HG03565 (cell line): ENCODE results near the gene FOXL1.

Experiments used
- ATAC-seq: cut with Tn5 transposase; IDR thresholded peaks from one replicate; pipeline ENCODE4 v1.9.1; 2021; ENCODE audit warnings: mild to moderate bottlenecking, moderate library complexity; ENCODE audit not compliant: unreplicated experiment

FOXL1 gene

GRCh38 chr16:86602521-86602920 is 24.2 kb downstream of the FOXL1 start:
- ATAC-seq, result no peak

DNA sequence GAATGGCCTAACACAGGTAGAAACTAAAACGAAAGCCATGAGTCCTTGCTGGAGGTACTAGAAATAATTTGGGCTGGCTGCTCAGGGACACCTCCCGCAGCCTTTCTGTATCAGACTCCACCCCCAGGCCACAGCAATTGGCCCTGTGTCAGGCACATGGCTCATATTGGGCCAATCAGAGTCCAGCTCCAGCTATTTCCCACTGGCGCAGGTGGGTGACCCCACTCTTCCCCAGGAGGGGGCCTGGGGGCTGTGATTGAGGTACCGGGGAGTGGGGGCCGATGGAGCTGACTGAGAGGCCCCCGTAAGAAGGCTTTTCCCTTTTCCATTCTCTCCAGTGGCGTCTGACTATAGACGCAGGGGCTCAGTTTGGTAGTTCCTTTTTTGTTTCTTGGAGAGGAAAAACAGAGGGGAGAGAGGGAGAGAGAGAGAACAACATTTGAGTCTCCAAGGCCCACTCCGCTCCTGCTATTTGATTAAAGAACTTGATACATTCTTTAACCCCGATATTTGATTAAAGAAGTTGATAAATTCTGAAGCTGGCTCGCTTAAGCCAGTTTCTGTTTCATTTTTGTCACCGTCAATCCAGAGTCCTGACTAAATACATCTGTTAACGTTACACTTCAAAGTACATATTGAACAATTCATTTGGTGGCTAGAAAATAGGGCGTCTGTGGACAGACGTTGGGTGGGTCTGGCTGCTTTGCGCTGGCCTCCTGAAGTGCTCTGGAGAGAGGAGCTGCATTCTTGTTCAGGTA is 26.3 kb downstream of the FOXL1 start:
- ATAC-seq, result no peak

- ATAC-seq, result no peak
Observed at GRCh38 chr16:86605950-86606349, 27.6 kb downstream of the FOXL1 start.

DNA sequence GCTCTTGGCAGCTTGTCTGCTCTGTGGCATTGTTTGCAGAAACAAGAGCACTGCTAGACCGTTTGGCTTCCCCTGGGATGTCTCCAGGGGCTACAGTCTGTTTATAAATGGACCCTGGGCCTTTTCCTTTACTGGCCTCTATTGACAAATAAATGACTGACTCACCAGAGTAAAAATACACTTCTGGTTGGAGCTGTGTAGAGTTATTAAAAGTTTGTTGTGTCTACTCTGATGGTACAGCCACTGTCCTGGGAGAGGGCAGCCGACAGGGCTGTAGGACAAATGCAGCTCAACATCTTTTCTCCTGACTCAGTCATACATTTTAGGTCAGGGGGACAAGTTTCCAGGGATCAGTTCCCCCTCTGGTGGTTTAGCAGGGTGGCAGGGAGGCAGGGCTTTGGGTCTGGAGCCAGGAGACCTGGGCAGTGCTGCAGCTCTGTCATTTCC is 30.0 kb downstream of the FOXL1 start:
- ATAC-seq, result no peak

- ATAC-seq, result no peak
Observed at GRCh38 chr16:86609115-86609514, 30.8 kb downstream of the FOXL1 start.

GRCh38 chr16:86609661-86610060 is 31.3 kb downstream of the FOXL1 start:
- ATAC-seq, result no peak

DNA sequence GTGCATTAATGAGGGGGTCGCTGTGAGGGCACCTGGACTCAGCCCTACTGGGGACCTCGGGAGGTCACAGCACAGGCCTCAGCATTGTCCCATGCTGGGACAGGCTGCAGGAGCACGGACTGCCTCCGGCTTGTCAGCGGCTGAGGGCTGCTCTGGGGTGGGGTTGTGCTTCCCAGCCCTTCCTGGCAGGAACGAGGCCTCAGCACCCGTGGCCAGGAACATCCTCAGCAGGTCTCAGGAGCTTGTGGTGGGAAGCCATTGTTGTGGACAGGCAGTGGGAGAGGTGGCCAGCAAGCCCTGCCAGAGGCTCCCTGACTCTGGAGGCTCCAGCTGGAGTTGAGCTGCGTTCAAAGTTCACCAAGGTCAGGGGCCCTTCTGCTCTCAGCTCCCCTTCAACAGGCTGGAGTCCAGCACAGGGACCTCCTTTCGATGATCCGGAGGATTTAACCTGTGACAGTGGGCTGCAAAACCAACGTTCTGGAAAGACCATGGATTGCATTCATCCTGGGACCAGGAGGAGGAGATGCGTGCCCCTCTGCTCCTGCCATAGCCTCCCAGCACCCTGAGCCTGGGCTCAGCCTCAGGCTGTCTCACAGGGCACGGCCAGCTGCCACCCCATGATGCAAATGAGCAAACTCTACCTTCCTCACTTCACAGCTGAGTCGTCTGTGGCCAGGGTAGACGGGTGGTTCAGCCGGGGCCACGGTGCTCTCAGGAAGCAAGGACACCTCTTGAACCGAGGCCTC is 32.6 kb downstream of the FOXL1 start:
- ATAC-seq, result no peak

DNA sequence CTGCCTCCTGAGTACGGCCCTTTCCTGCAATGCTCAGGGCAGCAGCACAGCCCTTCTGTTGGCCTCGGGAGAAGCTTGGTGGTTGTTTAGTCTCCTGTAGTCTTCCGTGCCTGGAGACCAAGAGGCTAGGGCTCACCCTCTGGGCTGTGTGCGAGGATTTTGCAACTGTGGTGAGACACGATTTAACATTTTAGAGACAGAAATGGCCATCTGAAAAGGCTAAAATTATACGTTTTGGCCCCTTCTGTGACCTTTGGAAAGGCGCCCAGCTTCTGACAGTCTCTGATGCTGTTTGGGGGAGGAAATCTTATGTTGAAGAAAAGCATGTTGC is 33.1 kb downstream of the FOXL1 start:
- ATAC-seq, result no peak

DNA sequence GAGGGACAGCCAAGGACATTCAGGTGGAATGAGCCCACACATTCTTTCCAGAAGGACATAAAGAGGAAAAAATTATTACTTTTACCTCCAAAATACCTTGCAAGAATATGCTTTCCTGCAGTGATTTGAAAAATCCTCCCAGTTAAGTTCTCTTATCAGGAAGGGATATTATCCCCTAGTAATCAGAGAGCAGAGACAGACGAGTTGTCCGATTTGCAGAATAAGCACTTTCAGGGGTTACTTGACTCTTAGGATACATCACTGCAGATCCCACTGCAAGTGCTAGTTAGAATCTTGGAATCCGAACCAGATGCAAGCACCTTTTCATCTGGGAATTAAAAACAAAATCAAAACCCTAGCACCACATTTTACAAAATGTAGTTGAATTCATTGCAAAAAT is 33.6 kb downstream of the FOXL1 start:
- ATAC-seq, result no peak

DNA sequence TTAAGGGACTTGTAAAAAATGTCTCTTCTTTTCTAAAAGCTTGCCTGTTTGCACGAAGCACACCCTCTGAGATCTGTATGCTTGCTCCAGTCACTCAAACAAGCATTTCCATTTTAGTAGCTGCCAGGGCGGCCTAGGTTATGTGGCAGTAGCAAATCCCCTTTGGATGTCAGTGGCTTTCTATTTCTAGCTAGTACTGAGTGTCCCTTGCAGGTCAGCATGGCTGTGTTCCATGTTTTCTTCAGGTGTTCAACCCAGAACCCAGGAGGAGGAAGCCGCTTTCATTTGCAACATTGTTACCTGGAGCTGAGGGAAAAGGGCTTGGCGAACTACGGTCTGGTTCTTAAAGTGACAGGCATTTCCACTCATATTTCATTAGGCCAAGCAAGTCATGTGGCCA is 36.4 kb downstream of the FOXL1 start:
- ATAC-seq, result no peak

DNA sequence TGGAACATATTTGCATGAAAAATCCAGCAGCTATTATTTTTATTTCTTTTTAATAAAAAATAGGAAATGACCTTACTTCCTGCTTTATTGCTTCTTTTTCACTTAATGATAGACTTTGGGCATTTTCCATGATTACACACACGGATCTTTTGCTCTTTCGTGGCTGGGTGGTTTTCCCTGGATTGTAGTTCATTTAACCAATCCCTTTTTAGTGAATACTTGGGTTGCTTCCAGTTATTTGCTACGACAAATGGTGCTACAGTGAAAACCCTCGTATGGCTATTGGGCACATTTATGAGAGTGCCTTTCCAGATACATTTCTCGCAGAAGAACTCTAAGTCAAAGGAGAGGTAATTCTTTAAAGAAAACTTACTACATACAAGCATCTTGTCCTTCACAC is 38.6 kb downstream of the FOXL1 start:
- no peak for ATAC-seq

DNA sequence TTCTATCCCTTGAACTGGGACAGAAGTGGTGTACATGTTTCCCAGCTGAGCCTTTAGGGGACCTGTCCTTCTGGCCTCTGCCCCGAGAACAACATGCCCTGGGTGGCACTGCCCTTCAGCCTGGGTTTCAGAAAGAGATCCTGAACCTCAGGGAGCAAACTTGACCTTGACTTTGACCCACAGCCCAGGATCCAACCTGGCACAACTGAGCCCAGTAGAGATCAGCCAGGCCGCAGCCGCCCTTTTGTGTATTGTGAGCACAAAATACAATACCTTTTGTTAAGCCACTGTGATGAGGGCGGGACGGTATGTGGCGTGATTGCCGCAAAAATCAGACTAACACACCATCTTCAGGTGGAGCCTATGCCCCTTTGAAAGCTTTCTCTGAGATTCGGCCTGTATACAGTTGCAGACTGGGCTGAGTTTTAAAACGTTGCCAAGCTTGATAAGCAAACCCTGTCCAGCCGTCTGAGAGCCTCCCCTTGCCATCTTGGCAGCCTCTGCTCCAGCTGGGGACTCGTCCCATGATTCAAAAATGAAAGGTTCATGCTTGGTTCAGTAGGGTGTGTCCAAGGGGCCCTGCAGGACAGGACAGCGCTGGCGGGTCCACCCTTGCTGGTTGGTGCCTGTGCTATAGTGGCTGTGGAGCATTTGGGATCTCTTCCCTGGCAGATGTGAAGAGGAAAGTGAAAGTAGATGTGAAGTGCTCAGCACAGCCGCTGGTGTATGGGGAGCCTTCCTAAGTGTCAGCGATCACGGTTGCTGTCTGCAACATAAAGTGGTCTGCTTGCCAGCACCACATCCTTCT is 40.3 kb downstream of the FOXL1 start:
- ATAC-seq, result no peak

- ATAC-seq, result no peak
Observed at GRCh38 chr16:86619239-86619794, 41.0 kb downstream of the FOXL1 start.

GRCh38 chr16:86620184-86620583 is 41.8 kb downstream of the FOXL1 start:
- ATAC-seq, result no peak

GRCh38 chr16:86621966-86622365 is 43.6 kb downstream of the FOXL1 start:
- ATAC-seq, result no peak

GRCh38 chr16:86622700-86623615 is 44.6 kb downstream of the FOXL1 start:
- no peak for ATAC-seq

DNA sequence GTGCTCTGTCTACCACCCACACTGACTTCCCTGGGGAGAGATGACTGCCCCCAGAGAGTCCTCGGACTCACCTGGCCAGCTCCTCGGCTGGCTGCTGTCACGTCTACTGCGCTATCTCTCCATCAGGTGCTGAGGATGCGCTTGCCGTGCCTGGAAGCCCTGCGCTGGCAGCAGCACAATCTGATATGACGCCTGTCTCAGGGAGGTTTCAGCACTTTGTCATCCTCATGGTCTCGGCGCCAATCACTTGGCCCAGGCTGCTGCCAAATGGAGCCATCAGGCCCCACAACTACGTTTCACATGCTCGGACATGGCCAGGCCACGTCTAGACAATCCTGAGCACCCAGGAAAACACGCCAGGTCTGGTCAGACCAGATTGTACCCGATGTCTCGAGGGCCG is 46.7 kb downstream of the FOXL1 start:
- ATAC-seq, result no peak

- no peak for ATAC-seq
Observed at GRCh38 chr16:86625821-86626220, 47.5 kb downstream of the FOXL1 start.

DNA sequence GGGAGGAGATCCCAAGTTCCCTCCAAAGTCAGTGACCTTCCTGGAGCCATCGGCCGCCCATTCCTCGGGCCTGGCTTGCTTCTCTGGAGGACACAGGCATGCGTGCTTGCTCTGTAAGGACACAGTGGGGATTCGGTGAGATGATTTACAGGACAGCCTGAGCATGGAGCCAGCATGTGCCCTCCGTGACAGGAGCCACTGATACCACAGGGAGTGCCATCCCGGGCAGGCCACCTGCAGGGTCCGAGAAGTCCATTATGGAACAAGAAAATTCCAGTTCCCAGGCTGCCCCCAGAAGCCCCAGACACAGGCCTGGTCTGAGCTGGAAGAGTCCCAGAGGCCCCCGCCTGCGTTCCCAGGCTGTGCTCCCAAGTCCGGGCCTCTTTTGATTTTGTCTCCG is 47.9 kb downstream of the FOXL1 start:
- ATAC-seq, result no peak

- ATAC-seq, result no peak
Observed at GRCh38 chr16:86626966-86627365, 48.6 kb downstream of the FOXL1 start.
